NK-92 (cell line): ENCODE data around the gene LY86.
"Not testable (repeated sequence)": the region's sequence is repeated elsewhere in the genome, so short reads cannot be mapped to it uniquely, and the experiment has no call there.

Source experiments
- DNase-seq: peaks from one replicate; lab custom pipeline; 2025; ENCODE audit not compliant: unreplicated experiment; lab: John Stamatoyannopoulos, UW

LY86 gene

DNA sequence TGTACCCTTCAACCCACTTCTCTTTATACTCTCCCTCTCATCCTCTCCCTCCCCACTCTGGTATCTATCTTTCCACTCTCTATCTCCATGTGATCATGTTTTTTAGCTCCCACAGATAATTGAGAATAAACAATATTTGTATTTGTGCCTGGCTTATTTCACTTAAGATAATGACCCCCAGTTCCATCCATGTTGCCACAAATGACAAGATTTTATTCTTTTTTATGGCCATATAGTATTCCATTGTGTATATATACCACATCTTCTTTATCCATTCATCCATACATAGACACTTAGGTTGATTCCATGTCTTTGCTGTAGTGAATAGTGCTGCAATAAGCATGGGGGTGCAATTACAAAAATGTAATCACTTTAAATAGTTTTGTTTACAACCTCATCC lies 62.3 kb downstream of the LY86 start:
- DNase-seq: no peak

- DNase-seq: no peak
These were observed 62.8 kb downstream of the LY86 start for GRCh38 chr6:6651335-6651734.

DNA sequence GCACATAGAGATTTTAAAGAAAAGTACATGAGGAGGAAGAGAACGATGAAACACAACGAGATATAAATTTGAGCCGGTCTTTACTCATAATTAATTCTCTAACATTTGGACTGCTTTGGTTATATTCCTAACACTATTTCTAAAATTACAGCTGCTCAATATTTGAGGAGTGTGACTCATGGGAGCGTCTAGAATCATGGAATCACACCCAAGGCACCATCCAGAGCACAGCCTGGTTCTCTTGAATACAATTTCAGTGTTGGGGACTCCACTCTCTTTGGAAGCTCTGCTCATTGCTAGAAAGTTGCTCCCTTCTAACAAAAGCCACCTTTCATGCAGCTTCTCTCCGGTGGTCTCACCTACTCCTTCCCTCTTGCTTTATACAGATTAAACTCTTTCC lies 64.4 kb downstream of the LY86 start:
- no peak for DNase-seq

DNA sequence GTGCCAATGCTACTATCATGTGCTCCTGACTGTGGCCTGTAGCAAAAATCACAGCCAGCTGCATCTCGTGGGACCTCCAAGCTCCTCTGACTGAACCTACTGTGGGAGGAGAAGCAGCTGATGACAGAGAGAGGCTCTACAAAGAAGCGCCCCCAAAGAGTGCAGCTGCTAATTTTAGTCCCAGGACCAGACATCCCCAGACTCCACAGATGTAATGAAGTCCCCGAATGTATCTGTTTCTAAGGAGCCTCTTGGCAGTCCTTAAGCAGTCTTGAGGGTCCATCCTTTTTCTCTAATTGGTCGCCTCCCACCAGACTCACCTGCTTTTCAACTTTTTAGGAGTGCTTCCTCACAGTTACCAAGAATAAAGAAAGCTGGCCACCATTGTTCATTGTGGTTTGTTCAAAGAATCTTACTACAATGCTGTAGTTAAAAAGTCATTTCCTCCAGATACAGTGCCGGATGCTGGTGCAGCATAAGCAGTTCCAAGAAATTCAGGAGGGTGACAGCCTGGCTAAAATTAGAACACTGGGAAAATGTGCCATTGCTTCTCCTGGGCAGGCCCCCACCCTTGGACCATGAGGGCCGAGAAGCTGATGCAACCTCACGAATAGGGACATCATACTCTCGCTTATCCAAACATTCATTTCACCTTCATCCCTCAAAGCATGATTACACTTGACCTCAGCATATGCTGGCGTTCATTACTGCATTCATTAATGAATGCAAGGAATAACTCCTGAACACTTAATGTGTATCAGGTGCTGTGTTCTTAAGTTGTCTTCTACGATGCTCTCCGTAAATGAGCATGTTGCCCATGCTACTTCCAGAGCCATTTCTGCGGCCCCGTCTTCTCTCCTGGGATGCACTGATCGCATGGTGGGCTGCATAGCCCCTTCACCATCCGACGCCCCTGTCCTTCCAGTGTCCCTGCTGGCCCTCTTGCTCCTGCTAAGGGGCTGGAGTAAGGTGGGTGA lies 66.4 kb downstream of the LY86 start:
- DNase-seq: no peak

- DNase-seq: no peak
These were observed 67.3 kb downstream of the LY86 start for GRCh38 chr6:6655805-6656251.

DNA sequence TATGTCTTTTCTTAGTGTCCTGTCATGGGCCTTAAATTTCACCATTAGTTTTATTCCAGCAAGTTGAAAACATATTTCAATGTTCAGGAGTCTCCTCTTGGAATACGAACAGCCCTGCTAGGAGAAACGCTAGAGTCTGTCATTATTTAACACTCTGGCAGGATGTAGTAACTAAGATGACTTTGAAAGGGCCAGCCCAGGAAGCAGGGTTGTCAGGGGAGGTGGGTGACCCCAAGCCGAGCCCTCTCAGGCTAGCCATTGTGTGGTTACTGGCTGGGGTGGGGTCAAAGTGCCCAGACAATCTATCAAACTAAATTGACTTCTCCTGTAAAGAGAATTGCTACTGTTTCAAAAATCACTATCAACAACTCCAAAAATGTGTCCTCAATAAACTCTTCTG lies 67.8 kb downstream of the LY86 start:
- no peak for DNase-seq

GRCh38 chr6:6657085-6657819 lies 68.7 kb downstream of the LY86 start:
- DNase-seq: no peak

GRCh38 chr6:6657820-6658217 lies 69.3 kb downstream of the LY86 start:
- DNase-seq: no peak

DNA sequence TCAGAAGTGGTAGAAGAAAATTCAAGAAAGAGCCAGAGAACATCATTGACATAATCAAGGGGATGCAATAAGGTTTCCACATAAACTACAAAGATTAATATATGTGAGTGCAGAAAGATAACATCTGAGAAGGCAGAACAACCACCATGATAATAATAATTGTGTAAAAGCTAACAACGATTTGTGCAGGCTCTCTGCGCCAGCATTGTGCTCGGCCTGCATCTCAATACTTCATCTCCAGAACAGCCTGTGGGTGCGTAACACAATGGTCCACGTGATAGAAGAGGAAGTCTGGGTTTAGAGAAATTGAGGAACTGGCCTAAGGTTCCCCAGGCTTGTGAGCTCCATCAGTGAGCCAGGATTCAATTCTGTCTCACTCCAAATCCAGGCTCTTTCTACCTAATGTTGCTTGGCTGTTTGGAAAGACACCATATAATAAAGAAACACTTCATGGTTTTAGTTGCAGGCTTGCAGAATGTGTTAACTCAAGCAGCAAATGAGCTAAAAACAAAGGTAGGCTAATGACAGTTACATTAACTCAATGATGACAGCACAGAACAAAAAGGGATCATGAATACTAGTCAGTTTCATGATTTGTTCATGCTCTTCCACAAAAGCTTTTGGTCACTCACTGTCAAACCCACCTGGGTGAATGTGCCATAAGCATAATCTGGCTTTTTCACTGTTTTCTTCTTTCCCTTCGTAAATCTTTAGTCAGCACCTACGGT lies 71.2 kb downstream of the LY86 start:
- DNase-seq: no peak

- DNase-seq: no peak
These were observed 72.0 kb downstream of the LY86 start for GRCh38 chr6:6660339-6661045.

- DNase-seq: no peak
These were observed 72.7 kb downstream of the LY86 start for GRCh38 chr6:6661191-6661590.

DNA sequence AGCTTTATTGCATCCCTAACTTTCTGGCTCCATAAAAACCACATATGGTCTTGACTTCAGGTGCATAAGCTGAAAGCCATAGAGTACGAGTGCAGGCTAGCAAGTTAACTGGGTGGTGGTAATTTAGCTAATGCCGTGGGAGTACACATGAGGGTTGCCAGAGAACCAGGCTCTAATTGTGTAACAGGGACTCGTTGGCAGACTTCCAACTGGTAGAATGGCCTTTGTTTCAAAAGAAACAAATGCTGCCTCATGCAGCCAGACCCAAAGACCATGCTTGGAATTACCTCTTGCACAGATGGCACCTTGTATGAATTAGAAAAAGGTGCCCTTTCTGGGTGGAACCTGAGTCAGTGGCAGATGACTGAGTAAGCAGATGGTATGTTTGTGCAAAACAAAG lies 73.2 kb downstream of the LY86 start:
- DNase-seq: no peak

DNA sequence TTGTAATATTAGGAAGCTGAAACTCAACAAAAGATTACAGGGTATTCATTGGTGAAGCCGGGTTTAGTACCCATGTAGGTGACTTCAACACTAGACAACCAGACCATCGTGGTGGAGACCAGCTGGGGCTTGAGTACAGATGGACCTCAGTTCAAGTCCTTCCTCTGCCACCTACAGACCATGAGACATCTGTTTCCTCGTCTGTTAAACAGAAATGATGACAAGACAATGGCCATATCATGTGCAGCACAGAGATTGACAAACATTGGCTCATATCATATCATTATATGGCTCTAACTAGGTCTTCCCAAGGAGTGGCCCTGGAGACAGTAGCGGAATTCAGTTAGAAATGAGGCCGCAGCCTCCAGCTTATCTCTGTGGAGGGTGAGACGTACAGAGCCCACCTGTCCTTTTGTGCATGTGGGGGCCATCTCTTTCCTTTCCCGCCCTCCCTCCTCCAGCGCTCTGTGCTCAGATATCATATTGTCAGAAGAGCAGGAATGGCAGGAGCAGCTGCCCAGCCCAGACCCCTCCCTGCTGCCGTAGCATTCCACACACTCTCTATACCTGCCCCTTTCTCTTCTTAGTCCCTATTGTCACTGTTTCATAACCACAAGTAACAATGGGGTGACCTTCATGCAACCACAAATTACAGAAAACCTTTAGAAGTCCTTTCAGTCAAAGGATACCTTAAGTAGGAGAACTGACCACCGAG lies 75.1 kb downstream of the LY86 start:
- no peak for DNase-seq

GRCh38 chr6:6665555-6666243 lies 77.2 kb downstream of the LY86 start:
- no peak for DNase-seq

DNA sequence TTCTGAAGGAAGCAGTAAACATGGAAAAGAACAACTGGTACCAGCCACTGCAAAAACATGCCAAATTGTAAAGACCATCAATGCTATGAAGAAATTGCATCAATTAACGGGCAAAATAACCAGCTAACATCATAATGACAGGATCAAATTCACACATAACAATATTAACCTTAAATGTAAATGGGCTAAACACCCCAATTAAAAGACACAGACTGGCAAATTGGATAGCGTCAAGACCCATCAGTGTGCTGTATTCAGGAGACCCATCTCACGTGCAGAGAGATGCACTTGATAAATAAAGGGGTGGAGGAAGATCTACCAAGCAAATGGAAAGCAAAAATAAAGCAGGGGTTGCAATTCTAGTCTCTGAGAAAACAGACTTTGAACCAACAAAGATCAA lies 81.6 kb downstream of the LY86 start:
- not testable (repeated sequence) for DNase-seq

DNA sequence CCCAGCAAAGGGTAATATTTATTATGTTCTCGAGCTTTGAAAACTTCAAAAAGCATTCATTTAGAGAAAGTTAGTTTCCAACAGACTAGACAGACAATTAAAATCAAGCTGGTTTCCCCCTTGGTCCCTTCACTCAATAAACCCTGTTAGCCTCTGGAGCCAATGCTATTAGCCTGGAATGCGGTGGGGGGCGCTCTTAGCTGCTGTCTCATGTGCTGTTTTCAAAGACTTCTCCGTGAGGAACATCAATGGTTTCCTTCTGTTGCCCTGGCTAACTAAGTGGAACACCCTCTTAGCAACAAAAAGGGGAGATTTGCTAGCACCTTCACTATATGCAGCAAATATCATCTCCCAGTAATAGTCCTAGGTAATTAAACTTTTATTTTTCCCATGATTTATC lies 86.4 kb downstream of the LY86 start:
- no peak for DNase-seq

DNA sequence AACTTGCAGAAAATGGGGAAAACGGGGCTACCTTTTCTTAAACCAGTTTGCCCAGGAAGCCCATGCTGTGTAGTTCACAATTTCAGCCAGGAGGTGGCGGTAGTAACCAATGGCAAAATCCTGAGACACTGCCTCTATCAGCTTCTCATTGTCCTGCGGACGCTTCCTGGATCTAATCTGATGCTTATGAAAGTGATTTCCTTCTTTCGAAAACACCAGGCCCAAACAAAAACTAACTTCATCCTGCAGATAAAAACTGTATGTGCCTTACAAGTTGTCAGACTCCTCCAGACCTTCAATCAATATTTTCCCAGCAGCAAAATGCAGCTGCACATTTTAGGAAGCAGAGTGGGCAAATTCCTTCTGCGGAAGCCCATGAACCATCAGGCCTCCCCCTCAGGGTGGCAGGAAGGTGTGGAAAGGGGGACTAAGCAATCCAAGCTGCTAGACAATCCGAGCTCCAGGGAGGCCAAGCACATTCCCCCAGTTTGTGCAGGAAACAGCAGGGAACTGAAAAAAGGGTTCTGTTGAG lies 88.5 kb downstream of the LY86 start:
- DNase-seq: peak; percentile 26

DNA sequence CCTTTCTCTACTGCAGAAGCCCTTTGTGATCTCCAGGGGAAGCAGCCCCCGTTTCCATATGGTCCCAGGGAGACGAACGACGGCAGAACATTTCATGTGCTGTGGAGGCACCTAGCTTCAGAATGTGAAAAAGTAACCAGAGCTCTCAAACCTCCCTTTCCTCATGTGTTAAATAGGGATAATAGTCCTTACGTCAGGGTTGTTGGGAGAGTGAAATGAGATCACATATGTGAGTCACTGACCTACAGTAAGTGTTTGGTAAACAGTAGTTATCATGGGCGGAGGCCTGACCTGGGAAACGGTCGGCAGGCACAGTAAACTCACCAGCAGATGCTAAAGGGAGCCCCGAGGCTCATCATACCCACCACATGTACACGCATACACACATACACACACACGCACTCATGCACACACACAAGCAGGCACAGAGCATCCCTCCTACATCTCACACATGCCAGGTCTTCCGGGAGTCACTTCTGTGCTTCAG lies 89.7 kb downstream of the LY86 start:
- no peak for DNase-seq

DNA sequence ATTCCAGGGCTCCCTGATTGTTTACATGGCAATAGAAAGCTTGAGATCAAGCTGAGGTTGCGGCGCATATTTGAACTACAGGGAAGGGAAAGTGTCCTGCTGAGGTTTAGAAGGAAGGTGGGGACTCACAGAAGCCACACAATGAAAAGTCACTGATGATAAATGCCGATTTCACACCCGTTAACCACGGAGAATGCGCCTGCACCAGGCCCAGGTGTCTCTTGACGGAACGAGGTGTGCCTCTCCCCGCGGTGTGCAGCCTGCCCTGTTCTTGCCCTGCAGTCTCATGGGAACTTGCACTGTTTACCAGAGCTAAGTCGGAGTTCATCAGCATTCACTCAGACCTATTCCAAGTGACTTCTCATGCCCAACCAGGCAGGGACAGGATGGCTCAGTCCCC lies 90.3 kb downstream of the LY86 start:
- no peak for DNase-seq
